B cell (primary cell): ENCODE results near the gene UTS2R.

Source experiments
- EZH2 ChIP-seq: IDR thresholded peaks from 2 replicates; pipeline ENCODE4 v1.6.1; 2012; ENCODE audit warnings: borderline replicate concordance, low read depth, mild to moderate bottlenecking, moderate library complexity, low read length; ENCODE audit not compliant: insufficient read depth, poor library complexity, severe bottlenecking
- TF ChIP-seq, protein P1 (sequence below): fragments of 200-600 bp; IDR thresholded peaks from one replicate; pipeline ENCODE4 v1.8.0; 2022; ENCODE audit warnings: antibody characterized with exemption, mild to moderate bottlenecking

DNA sequence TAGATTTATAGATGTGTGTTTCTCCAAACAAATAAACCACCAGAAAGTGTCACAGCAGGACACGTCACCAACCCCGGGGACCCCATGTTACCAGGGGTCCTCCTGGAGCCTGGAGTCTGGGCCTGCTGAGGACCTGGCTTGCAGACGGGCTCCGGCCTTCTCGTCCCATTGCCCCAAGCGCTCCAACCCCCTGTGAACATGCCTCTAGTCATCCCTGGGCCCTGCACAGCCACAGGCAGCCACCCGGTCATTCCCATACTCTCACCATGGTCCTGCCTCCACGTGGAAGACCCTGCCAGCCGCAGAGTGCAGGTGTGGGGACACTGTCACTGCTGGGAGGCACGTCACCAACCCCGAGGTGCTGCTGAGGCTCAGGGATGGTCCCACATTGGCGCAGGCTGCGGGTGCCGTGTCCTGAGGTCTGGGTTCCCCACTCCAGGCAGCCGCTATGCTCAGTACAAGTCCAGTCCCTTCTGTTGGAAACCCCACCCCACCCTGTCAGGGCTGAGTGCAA lies 42.5 kb upstream of the UTS2R start:
- no peak for TF ChIP-seq EZH2
- TF ChIP-seq, protein P1, sequence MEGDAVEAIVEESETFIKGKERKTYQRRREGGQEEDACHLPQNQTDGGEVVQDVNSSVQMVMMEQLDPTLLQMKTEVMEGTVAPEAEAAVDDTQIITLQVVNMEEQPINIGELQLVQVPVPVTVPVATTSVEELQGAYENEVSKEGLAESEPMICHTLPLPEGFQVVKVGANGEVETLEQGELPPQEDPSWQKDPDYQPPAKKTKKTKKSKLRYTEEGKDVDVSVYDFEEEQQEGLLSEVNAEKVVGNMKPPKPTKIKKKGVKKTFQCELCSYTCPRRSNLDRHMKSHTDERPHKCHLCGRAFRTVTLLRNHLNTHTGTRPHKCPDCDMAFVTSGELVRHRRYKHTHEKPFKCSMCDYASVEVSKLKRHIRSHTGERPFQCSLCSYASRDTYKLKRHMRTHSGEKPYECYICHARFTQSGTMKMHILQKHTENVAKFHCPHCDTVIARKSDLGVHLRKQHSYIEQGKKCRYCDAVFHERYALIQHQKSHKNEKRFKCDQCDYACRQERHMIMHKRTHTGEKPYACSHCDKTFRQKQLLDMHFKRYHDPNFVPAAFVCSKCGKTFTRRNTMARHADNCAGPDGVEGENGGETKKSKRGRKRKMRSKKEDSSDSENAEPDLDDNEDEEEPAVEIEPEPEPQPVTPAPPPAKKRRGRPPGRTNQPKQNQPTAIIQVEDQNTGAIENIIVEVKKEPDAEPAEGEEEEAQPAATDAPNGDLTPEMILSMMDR, result no peak
